ENCODE data around the gene PRKAG1.

The PRKAG1 gene

GRCh38 chr12:49037111-49037946, 18.8 kb upstream of the PRKAG1 start:
- no peak overlapping the region for H3K4me3 ChIP-seq (ENCODE audit: low read depth, low read length)
- no peak for TF ChIP-seq CTCF (IDR thresholded peaks at IDR 0.05; ENCODE audit: low read depth, low read length, missing control alignments)
- DNase-seq (ENCODE audit: low read depth) = no peak
- in situ Hi-C loops (cut with HindIII; ENCODE audit: low sequenced_read_pairs) = no loop called here

GRCh38 chr12:49036029-49036428, 17.5 kb upstream of the PRKAG1 start:
- no peak overlapping the region for H3K4me3 ChIP-seq (ENCODE audit: low read depth, low read length)
- no peak for DNase-seq (ENCODE audit: low read depth)
- no peak for TF ChIP-seq CTCF (IDR thresholded peaks at IDR 0.05; ENCODE audit: low read depth, low read length, missing control alignments)
- in situ Hi-C loops (cut with HindIII; ENCODE audit: low sequenced_read_pairs) = no loop called here

- no peak overlapping the region for H3K4me3 ChIP-seq (ENCODE audit: low read depth, low read length)
- no peak for TF ChIP-seq CTCF (IDR thresholded peaks at IDR 0.05; ENCODE audit: low read depth, low read length, missing control alignments)
- in situ Hi-C loops (cut with HindIII; ENCODE audit: low sequenced_read_pairs) = no loop called here
- no peak for DNase-seq (ENCODE audit: low read depth)
These were observed 15.7 kb upstream of the PRKAG1 start for GRCh38 chr12:49034286-49034622.

GRCh38 chr12:49033611-49034285, 15.2 kb upstream of the PRKAG1 start:
- DNase-seq (ENCODE audit: low read depth) = no peak
- no peak overlapping the region for H3K4me3 ChIP-seq (ENCODE audit: low read depth, low read length)
- in situ Hi-C loops (cut with HindIII; ENCODE audit: low sequenced_read_pairs) = no loop called here

GRCh38 chr12:49032679-49033447, 14.3 kb upstream of the PRKAG1 start:
- in situ Hi-C loops (cut with HindIII; ENCODE audit: low sequenced_read_pairs) = no loop called here
- no peak for DNase-seq (ENCODE audit: low read depth)
- H3K4me3 ChIP-seq (ENCODE audit: low read depth, low read length) = no peak overlapping the region
- TF ChIP-seq CTCF (IDR thresholded peaks at IDR 0.05; ENCODE audit: low read depth, low read length, missing control alignments) = no peak

More at GRCh38 chr12:49033611-49034285, 15.2 kb upstream of the PRKAG1 start:
- no peak for TF ChIP-seq CTCF (IDR thresholded peaks at IDR 0.05; ENCODE audit: low read depth, low read length, missing control alignments)

GRCh38 chr12:49032276-49032675, 13.7 kb upstream of the PRKAG1 start:
- H3K4me3 ChIP-seq (ENCODE audit: low read depth, low read length) = no peak overlapping the region
- in situ Hi-C loops (cut with HindIII; ENCODE audit: low sequenced_read_pairs) = no loop called here
- DNase-seq (ENCODE audit: low read depth) = no peak
- no peak for TF ChIP-seq CTCF (IDR thresholded peaks at IDR 0.05; ENCODE audit: low read depth, low read length, missing control alignments)

All from astrocyte of the cerebellum (primary cell).